Activated CD4-positive, alpha-beta memory T cell treated with anti-CD3 and anti-CD28 coated beads, Interleukin-2, amount 10 ng/mL, durations not matched to agents 7 days and 5 days (primary cell): ENCODE measurements around the gene ARHGAP9. TPM values are rescaled to one million over a fixed set of nuclear protein-coding genes. Genes with fewer than 3 reads are reported as not detected.
A peak's percentile ranks its signal among the peaks of the same experiment; 100 is the strongest.
"Not testable (repeated sequence)": the region's sequence is repeated elsewhere in the genome, so short reads cannot be mapped to it uniquely, and the experiment has no call there.

Experiments
- CTCF ChIA-PET: fragments of 350-600 bp; sonication (Branson Sonifier 250); formaldehyde crosslinking; loops from one replicate; lab custom pipeline; 2021; ENCODE audit warnings: antibody characterized with exemption, inconsistent platforms; lab: Charles Lee
- POLR2A ChIA-PET: fragments of 350-600 bp; sonication (Branson Sonifier 250); formaldehyde crosslinking; loops from one replicate; lab custom pipeline; 2021; ENCODE audit warnings: antibody characterized with exemption; lab: Charles Lee
- DNase-seq: peaks from one replicate; pipeline ENCODE4 v3.0.0-alpha.2; 2020
- H3K27ac Mint-ChIP-seq: one replicate; pipeline ENCODE4 v1.8.0; 2021; ENCODE audit warnings: mild to moderate bottlenecking, mixed read lengths
- H3K27me3 Mint-ChIP-seq: one replicate; pipeline ENCODE4 v1.8.0; 2021; ENCODE audit warnings: mixed read lengths
- H3K36me3 Mint-ChIP-seq: one replicate; pipeline ENCODE4 v1.8.0; 2021; ENCODE audit warnings: low read depth, mixed read lengths
- H3K4me1 Mint-ChIP-seq: one replicate; pipeline ENCODE4 v1.8.0; 2021; ENCODE audit warnings: mixed read lengths
- H3K4me3 Mint-ChIP-seq: one replicate; pipeline ENCODE4 v1.8.0; 2021; ENCODE audit warnings: mild to moderate bottlenecking, mixed read lengths
- H3K9me3 Mint-ChIP-seq: one replicate; pipeline ENCODE4 v1.8.0; 2021; ENCODE audit warnings: mixed read lengths
- total RNA-seq, 2 experiments: library from RNA; stranded (reverse); gene quantifications; one replicate each; pipeline ENCODE4 v1.2.3, GENCODE V29; 2021

ARHGAP9 gene
- total RNA-seq, 2 experiments from 2014 or later = 171 to 188 TPM

- POLR2A ChIA-PET = interaction anchor here (1.4 kb wide), 1 partner anchor 710 kb away, joined by 4 read pairs; the partner anchor contains the start of gene NACA
Measured at GRCh38 chr12:57435293-57435692, 44.4 kb downstream of the ARHGAP9 start.

DNA sequence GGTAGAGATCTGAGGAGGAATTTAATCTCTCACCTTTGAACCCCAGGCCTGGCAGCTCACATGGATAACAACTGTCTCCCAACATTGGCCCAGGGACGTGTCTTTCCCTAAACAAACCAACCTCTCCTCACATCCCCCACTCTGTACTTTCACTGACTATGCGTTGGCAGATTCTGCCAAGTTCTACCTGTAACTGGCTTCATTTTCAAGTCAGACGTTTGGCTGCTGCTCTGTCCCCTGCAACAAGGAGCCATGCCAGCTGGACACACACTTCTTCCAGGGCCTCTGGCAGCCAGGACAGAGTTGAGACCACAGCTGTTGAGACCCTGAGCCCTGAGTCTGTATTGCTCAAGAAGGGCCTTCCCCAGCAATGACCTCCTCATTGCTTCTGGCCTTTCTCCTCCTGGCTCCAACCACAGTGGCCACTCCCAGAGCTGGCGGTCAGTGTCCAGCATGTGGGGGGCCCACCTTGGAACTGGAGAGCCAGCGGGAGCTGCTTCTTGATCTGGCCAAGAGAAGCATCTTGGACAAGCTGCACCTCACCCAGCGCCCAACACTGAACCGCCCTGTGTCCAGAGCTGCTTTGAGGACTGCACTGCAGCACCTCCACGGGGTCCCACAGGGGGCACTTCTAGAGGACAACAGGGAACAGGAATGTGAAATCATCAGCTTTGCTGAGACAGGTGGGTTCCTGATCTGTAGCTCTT is 45.0 kb downstream of the ARHGAP9 start, which contains the start of gene INHBC:
TSS of gene INHBC (plus strand) at position 268 of the 707 bp plus-strand sequence. CDS start at position 371, 103 bp downstream.
- Mint-ChIP-seq H3K9me3 (no peaks in the 10 kb centered on the region), H3K4me3 (peak within 1 kb of the TSS; percentile 30), H3K27me3 (peaks cover 5% of the 10 kb centered on the region), H3K27ac (peak within 1 kb of the TSS; percentile 63), H3K4me1 (peaks cover 22% of the 10 kb centered on the region), H3K36me3 (peaks cover 4% of the 10 kb centered on the region)
- no peak for DNase-seq
- POLR2A ChIA-PET = interaction anchor here (1.4 kb wide), 1 partner anchor 709 kb away, joined by 4 read pairs; the partner anchor contains the start of gene NACA
- CTCF ChIA-PET = interaction anchor here (1.0 to 3.5 kb wide), 6 partner anchors 19 to 191 kb away, joined by 3 to 17 read pairs (median 4); partner anchors contain the start of genes ARHGAP9, DCTN2, GLI1 and INHBE

More at GRCh38 chr12:57435293-57435692, 44.4 kb downstream of the ARHGAP9 start:
- Mint-ChIP-seq H3K9me3 (no peaks in the 10 kb centered on the region), H3K4me1 (peaks cover 17% of the 10 kb centered on the region), H3K27me3 (peaks cover 5% of the 10 kb centered on the region), H3K36me3 (no peaks in the 10 kb centered on the region), H3K4me3 (peak overlapping the region; percentile 30), H3K27ac (peak overlapping the region; percentile 63)
- CTCF ChIA-PET = interaction anchor here (1.0 to 1.9 kb wide), 5 partner anchors 18 to 192 kb away, joined by 3 to 12 read pairs (median 3); partner anchors contain the start of genes ARHGAP9, DCTN2 and INHBE
- peak; percentile 39 for DNase-seq

- Mint-ChIP-seq H3K9me3 (no peaks in the 10 kb centered on the region), H3K4me1 (peaks cover 31% of the 10 kb centered on the region), H3K36me3 (peaks cover 4% of the 10 kb centered on the region), H3K4me3 (no peak overlapping the region), H3K27ac (no peak overlapping the region), H3K27me3 (peaks cover under 1% of the 10 kb centered on the region)
- ChIA-PET POLR2A (no interaction called here), CTCF (interaction anchor here (1.0 to 3.5 kb wide), 4 partner anchors 15 to 125 kb away, joined by 3 to 17 read pairs (median 5); partner anchors contain the start of genes GLI1 and INHBE)
- DNase-seq = no peak
Measured at GRCh38 chr12:57433370-57433769, 46.3 kb downstream of the ARHGAP9 start.

DNA sequence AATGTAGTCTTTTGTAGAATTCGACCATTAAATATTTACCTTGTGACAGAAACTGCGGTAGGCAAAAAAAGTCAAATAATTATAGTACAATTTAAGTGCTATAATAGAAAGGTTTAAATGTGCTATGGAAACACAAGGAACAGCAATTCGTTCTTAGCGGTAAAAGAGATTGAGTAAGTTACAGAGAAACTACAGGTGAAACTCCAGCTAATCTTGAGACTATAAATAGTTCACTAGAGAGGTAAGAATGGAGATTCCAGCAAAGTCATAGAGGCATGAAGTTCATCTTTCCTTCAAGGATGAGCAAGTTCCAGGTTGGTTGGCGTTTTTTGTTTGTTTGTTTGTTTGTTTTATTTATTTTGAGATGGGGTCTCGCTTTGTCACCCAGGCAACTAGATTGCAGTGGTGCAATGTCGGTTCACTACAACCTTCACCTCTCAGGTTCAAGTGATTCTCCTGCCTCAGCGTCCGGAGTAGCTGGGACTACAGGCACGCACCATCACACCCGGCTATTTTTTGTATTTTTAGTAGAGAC is 47.9 kb downstream of the ARHGAP9 start:
- POLR2A ChIA-PET = no interaction called here

GRCh38 chr12:57430931-57431566 is 48.6 kb downstream of the ARHGAP9 start, which contains the start of gene R3HDM2:
Gene R3HDM2, minus strand, starts transcription at chr12:57431043. Its CDS starts 120,615 bp downstream, at chr12:57310428.
- no peaks in the 10 kb centered on the region for H3K9me3 Mint-ChIP-seq
- H3K4me3 Mint-ChIP-seq = peak within 1 kb of the TSS; percentile 99
- H3K27me3 Mint-ChIP-seq = no peaks in the 10 kb centered on the region
- H3K36me3 Mint-ChIP-seq = peaks cover 13% of the 10 kb centered on the region
- DNase-seq = peak; percentile 96
- peaks cover 43% of the 10 kb centered on the region for H3K4me1 Mint-ChIP-seq
- H3K27ac Mint-ChIP-seq = peak within 1 kb of the TSS; percentile 99
- POLR2A ChIA-PET = interaction anchor here (1.4 kb wide), 1 partner anchor 49 kb away, joined by 4 read pairs; the partner anchor contains the start of gene ARHGAP9
- CTCF ChIA-PET = interaction anchor here (1.3 to 3.5 kb wide), 2 partner anchors 28 to 46 kb away, joined by 9 to 17 read pairs; partner anchors contain the start of gene GLI1

More for the DNA sequence above, 47.9 kb downstream of the ARHGAP9 start:
- peaks cover 39% of the 10 kb centered on the region for H3K4me1 Mint-ChIP-seq
- peak overlapping the region; percentile 84 for H3K4me3 Mint-ChIP-seq
- CTCF ChIA-PET = interaction anchor here (3.5 kb wide), 1 partner anchor 28 kb away, joined by 17 read pairs; the partner anchor contains the start of gene GLI1
- H3K9me3 Mint-ChIP-seq = no peaks in the 10 kb centered on the region
- H3K27me3 Mint-ChIP-seq = no peaks in the 10 kb centered on the region
- peaks cover 7% of the 10 kb centered on the region for H3K36me3 Mint-ChIP-seq
- no peak for DNase-seq
- peak overlapping the region; percentile 91 for H3K27ac Mint-ChIP-seq

DNA sequence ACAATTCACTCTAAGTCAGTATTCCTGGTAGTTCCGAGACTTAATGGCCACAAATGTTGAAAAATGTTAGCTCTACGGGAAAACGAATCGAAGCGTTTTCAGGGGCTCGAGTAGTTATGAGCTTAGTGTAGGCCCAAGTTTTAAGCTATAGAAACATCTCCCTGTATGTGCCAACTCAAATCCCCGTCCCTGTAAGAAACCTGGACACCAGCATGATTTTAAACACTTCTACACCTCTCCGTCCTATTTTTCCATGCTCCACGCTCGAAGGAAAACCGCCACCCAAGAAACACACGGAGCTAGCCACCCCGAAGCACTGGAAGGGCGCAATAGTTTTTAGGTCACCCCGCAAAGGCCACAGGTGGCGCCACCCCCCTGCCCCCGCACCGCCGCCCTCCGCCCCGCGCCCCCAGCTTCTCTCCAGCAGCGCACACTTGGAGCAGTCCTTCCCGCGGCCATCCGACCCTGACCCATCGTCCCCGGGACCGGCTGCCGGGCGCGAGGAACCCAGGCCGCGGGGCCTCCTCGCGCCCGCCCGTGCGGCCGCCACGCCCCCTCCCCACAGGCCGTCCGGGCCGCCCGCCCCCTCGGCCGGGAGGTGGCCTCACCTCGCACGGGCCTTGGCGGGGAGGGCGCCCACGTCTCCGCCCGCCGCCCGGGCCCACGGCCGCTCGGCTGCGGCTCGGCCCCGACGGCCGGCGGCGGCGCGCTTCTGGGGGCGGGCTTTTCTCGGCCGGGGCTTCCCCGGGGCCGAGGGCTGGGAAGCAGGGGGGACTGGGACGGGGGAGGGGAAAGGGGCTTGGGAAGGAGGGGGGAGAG is 49.3 kb downstream of the ARHGAP9 start:
- no peaks in the 10 kb centered on the region for H3K27me3 Mint-ChIP-seq
- DNase-seq = peak; percentile 46
- ChIA-PET CTCF (interaction anchor here (0.7 to 1.9 kb wide), 9 partner anchors 21 to 302 kb away, joined by 3 to 13 read pairs (median 6); partner anchors contain the start of genes INHBE and LRP1), POLR2A (interaction anchor here (0.6 to 1.8 kb wide), 17 partner anchors 9 to 353 kb away, joined by 3 to 11 read pairs (median 4); partner anchors contain the start of genes ARHGAP9, GLI1 and STAT6)
- peak overlapping the region; percentile 99 for H3K27ac Mint-ChIP-seq
- peak overlapping the region; percentile 99 for H3K4me3 Mint-ChIP-seq
- peaks cover 40% of the 10 kb centered on the region for H3K4me1 Mint-ChIP-seq
- H3K36me3 Mint-ChIP-seq = peaks cover 15% of the 10 kb centered on the region
- H3K9me3 Mint-ChIP-seq = no peaks in the 10 kb centered on the region

DNA sequence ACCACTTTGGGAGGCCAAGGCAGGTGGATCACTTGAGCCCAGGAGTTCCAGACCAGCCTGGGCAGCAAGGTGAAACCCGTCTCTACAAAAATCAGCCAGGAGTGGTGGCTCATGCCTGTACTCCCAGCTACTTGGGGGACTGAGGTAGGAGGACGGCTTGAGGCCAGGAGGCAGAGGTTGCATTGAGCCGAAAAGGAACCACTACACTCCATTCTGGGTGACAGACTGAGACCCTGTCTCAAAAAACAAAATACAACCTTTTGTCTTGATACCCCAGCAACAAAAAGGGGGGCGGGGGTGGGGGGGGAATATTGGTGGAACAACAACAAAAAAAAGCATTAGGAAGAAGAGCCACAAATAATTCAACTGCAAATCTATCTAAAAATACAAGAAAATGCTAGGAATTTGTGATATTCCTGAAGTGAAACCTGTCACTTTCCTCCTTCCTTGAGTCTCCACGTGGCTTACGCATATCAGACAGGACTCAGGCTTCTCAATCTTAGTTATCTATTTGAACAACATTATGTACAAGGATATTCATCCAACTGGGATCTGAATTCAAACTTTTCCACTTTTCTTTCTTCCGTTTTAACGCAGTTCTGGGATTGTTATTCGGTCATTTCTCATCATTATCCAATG is 50.1 kb downstream of the ARHGAP9 start:
- H3K4me1 Mint-ChIP-seq = peaks cover 37% of the 10 kb centered on the region
- no peak for DNase-seq
- H3K4me3 Mint-ChIP-seq = peak overlapping the region; percentile 99
- POLR2A ChIA-PET = interaction anchor here (0.6 to 1.8 kb wide), 17 partner anchors 9 to 352 kb away, joined by 3 to 11 read pairs (median 4); partner anchors contain the start of genes ARHGAP9, GLI1 and STAT6
- H3K9me3 Mint-ChIP-seq = no peaks in the 10 kb centered on the region
- H3K27ac Mint-ChIP-seq = peak overlapping the region; percentile 99
- CTCF ChIA-PET = interaction anchor here (0.7 to 1.9 kb wide), 10 partner anchors 20 to 301 kb away, joined by 3 to 13 read pairs (median 6); partner anchors contain the start of genes INHBE and LRP1
- no peaks in the 10 kb centered on the region for H3K27me3 Mint-ChIP-seq
- H3K36me3 Mint-ChIP-seq = peaks cover 17% of the 10 kb centered on the region

GRCh38 chr12:57428965-57429364 is 50.7 kb downstream of the ARHGAP9 start:
- ChIA-PET CTCF (interaction anchor here (1.3 to 1.9 kb wide), 3 partner anchors 24 to 121 kb away, joined by 3 to 13 read pairs (median 12); no protein-coding TSS in a partner anchor), POLR2A (interaction anchor here (1.7 to 1.8 kb wide), 2 partner anchors 30 to 37 kb away, joined by 5 to 11 read pairs; partner anchors contain the start of gene GLI1)
- no peaks in the 10 kb centered on the region for H3K9me3 Mint-ChIP-seq
- peaks cover 37% of the 10 kb centered on the region for H3K4me1 Mint-ChIP-seq
- DNase-seq = no peak
- no peaks in the 10 kb centered on the region for H3K27me3 Mint-ChIP-seq
- peak overlapping the region; percentile 33 for H3K27ac Mint-ChIP-seq
- H3K36me3 Mint-ChIP-seq = peaks cover 22% of the 10 kb centered on the region
- peak overlapping the region; percentile 64 for H3K4me3 Mint-ChIP-seq

DNA sequence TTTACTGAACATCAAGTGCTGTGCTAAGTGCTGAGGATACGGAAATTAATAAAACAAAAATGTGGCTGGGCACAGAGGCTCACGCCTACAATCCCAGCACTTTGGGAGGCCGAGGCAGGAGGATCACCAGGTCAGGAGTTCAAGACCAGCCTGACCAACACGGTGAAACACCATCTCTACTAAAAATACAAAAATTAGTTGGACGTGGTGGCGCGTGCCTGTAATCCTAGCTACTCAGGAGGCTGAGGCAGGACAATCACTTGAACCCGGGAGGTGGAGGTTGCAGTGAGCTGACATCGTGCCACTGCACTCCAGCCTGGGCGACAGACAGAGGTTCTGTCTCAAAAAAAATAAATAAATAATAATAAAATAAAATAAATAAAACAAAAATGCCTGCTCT is 52.7 kb downstream of the ARHGAP9 start:
- H3K27me3 Mint-ChIP-seq, DNase-seq, POLR2A ChIA-PET, H3K27ac Mint-ChIP-seq, H3K4me3 Mint-ChIP-seq, H3K9me3 Mint-ChIP-seq: not testable (repeated sequence)
- Mint-ChIP-seq H3K4me1 (peaks cover 35% of the 10 kb centered on the region), H3K36me3 (peaks cover 32% of the 10 kb centered on the region)
- CTCF ChIA-PET = interaction anchor here (0.6 to 1.5 kb wide), 2 partner anchors 230 to 1711 kb away, joined by 3 read pairs; partner anchors contain the start of gene BLOC1S1
